Stimulated activated CD8-positive, alpha-beta memory T cell treated with anti-CD3 and anti-CD28 coated beads, Interleukin-7, amount 100 ng/mL, for 1 hour (primary cell): Measurements from ENCODE around the gene CLSTN1.
"Not testable (repeated sequence)": the region's sequence is repeated elsewhere in the genome, so short reads cannot be mapped to it uniquely, and the experiment has no call there.

Experiments used
- DNase-seq, 2 donors: peaks; one replicate each; pipeline ENCODE4 v3.0.0-alpha.2; 2020; ENCODE audit warnings: low read depth in 2 of 2

Gene CLSTN1

GRCh38 chr1:9714257-9714718, 109.5 kb downstream of the CLSTN1 start:
- DNase-seq = no peak

GRCh38 chr1:9712767-9713166, 111.0 kb downstream of the CLSTN1 start:
- DNase-seq = not testable (repeated sequence)

GRCh38 chr1:9711466-9712020, 112.2 kb downstream of the CLSTN1 start:
- DNase-seq = no peak

- DNase-seq = no peak
Measured at GRCh38 chr1:9710037-9710436, 113.7 kb downstream of the CLSTN1 start.

- DNase-seq = no peak
Measured at GRCh38 chr1:9706178-9706577, 117.6 kb downstream of the CLSTN1 start.

GRCh38 chr1:9705337-9706093, 118.2 kb downstream of the CLSTN1 start:
- no peak for DNase-seq

- DNase-seq = no peak
Measured at GRCh38 chr1:9703681-9704080, 120.1 kb downstream of the CLSTN1 start.

- no peak for DNase-seq
Measured at GRCh38 chr1:9703165-9703509, 120.6 kb downstream of the CLSTN1 start.

GRCh38 chr1:9701665-9702064, 122.1 kb downstream of the CLSTN1 start:
- DNase-seq = no peak

- DNase-seq = no peak
Measured at GRCh38 chr1:9700340-9700739, 123.4 kb downstream of the CLSTN1 start.

GRCh38 chr1:9699361-9699760, 124.4 kb downstream of the CLSTN1 start:
- DNase-seq = no peak

GRCh38 chr1:9696793-9697192, 127.0 kb downstream of the CLSTN1 start:
- DNase-seq = no peak

GRCh38 chr1:9691691-9692090, 132.1 kb downstream of the CLSTN1 start:
- DNase-seq = no peak

GRCh38 chr1:9691108-9691445, 132.7 kb downstream of the CLSTN1 start:
- DNase-seq = no peak

- DNase-seq = no peak
Measured at GRCh38 chr1:9690440-9691107, 133.2 kb downstream of the CLSTN1 start.

GRCh38 chr1:9689971-9690381, 133.8 kb downstream of the CLSTN1 start:
- DNase-seq = no peak

GRCh38 chr1:9689011-9689706, 134.6 kb downstream of the CLSTN1 start:
- DNase-seq = peak; percentile 68 to 73

- DNase-seq = no peak
Measured at GRCh38 chr1:9688599-9688998, 135.2 kb downstream of the CLSTN1 start.

- DNase-seq = no peak
Measured at GRCh38 chr1:9687874-9688582, 135.7 kb downstream of the CLSTN1 start.

GRCh38 chr1:9687120-9687873, 136.5 kb downstream of the CLSTN1 start:
- peak; percentile 40 to 55 for DNase-seq

GRCh38 chr1:9684801-9685200, 139.0 kb downstream of the CLSTN1 start:
- DNase-seq = no peak
